Karpas-422 (cell line): ENCODE data around the gene QRICH2. TPM values are rescaled to one million over a fixed set of nuclear protein-coding genes. Genes with fewer than 3 reads are reported as not detected.
A peak's percentile ranks its signal among the peaks of the same experiment; 100 is the strongest.

Experiments used
- DNase-seq: peaks from one replicate; pipeline ENCODE4 v3.0.0-alpha.2; 2015
- H2AFZ ChIP-seq: fragments of 200-600 bp; sonication (generic); 2 replicates; pipeline ENCODE4 v1.6.1; 2014; ENCODE audit warnings: antibody characterized with exemption, low read length, mixed read lengths
- H3K27ac ChIP-seq: fragments of 200-600 bp; sonication (generic); 2 replicates; pipeline ENCODE4 v1.5.1; 2014; ENCODE audit warnings: mild to moderate bottlenecking, low read length, moderate library complexity
- H3K27me3 ChIP-seq: fragments of 200-600 bp; sonication (generic); 2 replicates; pipeline ENCODE4 v1.6.1; 2014; ENCODE audit warnings: low read length, mixed read lengths
- H3K36me3 ChIP-seq: fragments of 200-600 bp; sonication (generic); 2 replicates; pipeline ENCODE4 v1.6.1; 2014; ENCODE audit warnings: low read length, mixed read lengths; ENCODE audit not compliant: insufficient read depth
- H3K4me1 ChIP-seq: fragments of 200-600 bp; sonication (generic); 2 replicates; pipeline ENCODE4 v1.6.1; 2014; ENCODE audit warnings: mild to moderate bottlenecking, low read length, mixed read lengths
- H3K4me2 ChIP-seq: fragments of 200-600 bp; sonication (generic); 2 replicates; pipeline ENCODE4 v1.6.1; 2014; ENCODE audit warnings: low read length, low read depth, mild to moderate bottlenecking; ENCODE audit not compliant: poor library complexity, severe bottlenecking
- H3K4me3 ChIP-seq: fragments of 200-600 bp; sonication (generic); 2 replicates; pipeline ENCODE4 v1.5.1; 2014; ENCODE audit warnings: mild to moderate bottlenecking, antibody characterized with exemption, low read length, mixed read lengths
- H3K79me2 ChIP-seq: fragments of 200-600 bp; sonication (generic); 2 replicates; pipeline ENCODE4 v1.6.1; 2014; ENCODE audit warnings: mild to moderate bottlenecking, low read length, mixed read lengths
- H3K9ac ChIP-seq: fragments of 200-600 bp; sonication (generic); 2 replicates; pipeline ENCODE4 v1.6.0; 2014; ENCODE audit warnings: low read length
- H3K9me2 ChIP-seq: fragments of 200-600 bp; sonication (generic), shearing (Covaris generic); replicated peaks from 2 replicates; pipeline ENCODE4 v1.6.0; 2014; ENCODE audit warnings: mild to moderate bottlenecking, low read length, moderate library complexity; ENCODE audit not compliant: insufficient read depth
- H3K9me3 ChIP-seq: fragments of 300-700, 200-600 bp; sonication (generic); 2 replicates; pipeline ENCODE4 v1.6.1; 2014; ENCODE audit warnings: low read length, mixed read lengths
- H4K20me1 ChIP-seq: fragments of 200-600 bp; sonication (generic); 2 replicates; pipeline ENCODE4 v1.6.1; 2014; ENCODE audit warnings: mild to moderate bottlenecking, antibody characterized with exemption, low read length, low read depth; ENCODE audit not compliant: insufficient read depth
- total RNA-seq: library from RNA; depleted of rRNA; stranded (reverse); fragments of >200 nt; shearing (Covaris generic); gene quantifications from 2 replicates; pipeline ENCODE4 v1.2.3, GENCODE V29; 2014; ENCODE audit warnings: low replicate concordance; rRNA removed

The QRICH2 gene
- 3.1 and 3.7 TPM in 2 replicates for total RNA-seq

GRCh38 chr17:76307966-76308338 lies at the start of gene QRICH2:
TSS of gene QRICH2 (minus strand) at chr17:76308276. CDS start at chr17:76307998, 278 bp downstream.
- Histone ChIP-seq H2AFZ (no peak within 1 kb of the TSS), H3K27ac (no peak within 1 kb of the TSS), H3K9me2 (no peaks in the 10 kb centered on the region), H3K36me3 (no peaks in the 10 kb centered on the region), H3K9ac (no peak within 1 kb of the TSS), H4K20me1 (no peaks in the 10 kb centered on the region), H3K4me1 (no peaks in the 10 kb centered on the region), H3K9me3 (no peaks in the 10 kb centered on the region), H3K4me2 (no peak within 1 kb of the TSS), H3K4me3 (no peak within 1 kb of the TSS), H3K79me2 (no peaks in the 10 kb centered on the region), H3K27me3 (no peaks in the 10 kb centered on the region)
- DNase-seq = no peak

- H3K4me3 ChIP-seq = peak overlapping the region; percentile 55; the same call in 1 of the 2 replicates
- no peak overlapping the region for H3K9ac ChIP-seq
- no peaks in the 10 kb centered on the region; the same call in 1 of the 2 replicates for H4K20me1 ChIP-seq
- no peak overlapping the region for H3K27ac ChIP-seq
- peak; percentile 39 for DNase-seq
- peaks cover 28% of the 10 kb centered on the region for H3K4me1 ChIP-seq
- peaks cover 6% of the 10 kb centered on the region for H3K79me2 ChIP-seq
- peak overlapping the region; percentile 70 for H3K4me2 ChIP-seq
- H2AFZ ChIP-seq = no peak overlapping the region
- H3K27me3 ChIP-seq = no peaks in the 10 kb centered on the region
- no peaks in the 10 kb centered on the region for H3K36me3 ChIP-seq
- H3K9me2 ChIP-seq = no peaks in the 10 kb centered on the region
- no peaks in the 10 kb centered on the region for H3K9me3 ChIP-seq
Measured at GRCh38 chr17:76357597-76358158, 49.6 kb upstream of the QRICH2 start.

DNA sequence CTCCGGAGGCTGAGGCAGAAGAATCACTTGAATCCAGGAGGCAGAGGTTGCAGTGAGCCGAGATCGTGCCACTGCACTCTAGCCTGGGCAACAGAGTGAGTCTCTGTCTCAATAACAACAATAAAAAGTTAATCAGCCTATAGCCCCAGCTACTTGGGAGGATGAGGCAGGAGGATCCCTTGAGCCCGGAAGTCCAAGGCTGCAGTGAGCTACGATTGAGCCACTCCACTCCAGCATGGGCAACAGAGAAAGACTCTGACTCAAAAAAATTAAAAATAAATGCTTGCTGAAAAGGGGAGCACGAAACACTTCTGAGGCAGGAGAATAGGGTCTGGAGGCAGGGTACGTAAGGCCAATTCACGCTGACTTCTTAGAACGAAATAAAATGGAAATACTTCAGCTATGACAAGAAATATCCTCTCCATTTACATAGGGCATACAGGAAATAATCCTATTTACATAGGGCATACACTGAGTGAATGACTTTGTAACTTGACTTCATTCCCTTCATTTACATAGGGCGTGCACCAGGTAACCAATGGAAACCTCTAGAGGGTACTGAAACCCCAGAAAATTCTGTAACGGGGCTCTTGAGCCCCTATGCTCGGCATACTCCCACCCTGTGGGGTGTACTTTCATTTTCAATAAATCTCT lies 48.9 kb upstream of the QRICH2 start:
- H2AFZ ChIP-seq = peak overlapping the region; percentile 91; the same call in 1 of the 2 replicates
- H3K4me1 ChIP-seq = peaks cover 32% of the 10 kb centered on the region
- H3K36me3 ChIP-seq = no peaks in the 10 kb centered on the region
- peak; percentile 74 for DNase-seq
- no peaks in the 10 kb centered on the region for H3K9me2 ChIP-seq
- peak overlapping the region; percentile 41 for H3K27ac ChIP-seq
- H4K20me1 ChIP-seq = no peaks in the 10 kb centered on the region; the same call in 1 of the 2 replicates
- H3K9ac ChIP-seq = peak overlapping the region; percentile 32; the same call in 1 of the 2 replicates
- H3K79me2 ChIP-seq = peaks cover 11% of the 10 kb centered on the region
- no peaks in the 10 kb centered on the region for H3K27me3 ChIP-seq
- no peaks in the 10 kb centered on the region for H3K9me3 ChIP-seq
- peak overlapping the region; percentile 55; the same call in 1 of the 2 replicates for H3K4me3 ChIP-seq
- H3K4me2 ChIP-seq = peak overlapping the region; percentile 70

- H3K9me3 ChIP-seq = no peaks in the 10 kb centered on the region
- H3K79me2 ChIP-seq = peaks cover 29% of the 10 kb centered on the region
- no peak overlapping the region for H3K27ac ChIP-seq
- no peak overlapping the region for H3K9ac ChIP-seq
- no peaks in the 10 kb centered on the region for H3K27me3 ChIP-seq
- H3K9me2 ChIP-seq = no peaks in the 10 kb centered on the region
- no peak overlapping the region for H3K4me3 ChIP-seq
- H2AFZ ChIP-seq = no peak overlapping the region
- peaks cover 34% of the 10 kb centered on the region for H3K4me1 ChIP-seq
- no peaks in the 10 kb centered on the region for H3K36me3 ChIP-seq
- H4K20me1 ChIP-seq = no peaks in the 10 kb centered on the region; the same call in 1 of the 2 replicates
- peak; percentile 40 for DNase-seq
- H3K4me2 ChIP-seq = peak overlapping the region; percentile 97
Measured at GRCh38 chr17:76354747-76355310, 46.8 kb upstream of the QRICH2 start.

DNA sequence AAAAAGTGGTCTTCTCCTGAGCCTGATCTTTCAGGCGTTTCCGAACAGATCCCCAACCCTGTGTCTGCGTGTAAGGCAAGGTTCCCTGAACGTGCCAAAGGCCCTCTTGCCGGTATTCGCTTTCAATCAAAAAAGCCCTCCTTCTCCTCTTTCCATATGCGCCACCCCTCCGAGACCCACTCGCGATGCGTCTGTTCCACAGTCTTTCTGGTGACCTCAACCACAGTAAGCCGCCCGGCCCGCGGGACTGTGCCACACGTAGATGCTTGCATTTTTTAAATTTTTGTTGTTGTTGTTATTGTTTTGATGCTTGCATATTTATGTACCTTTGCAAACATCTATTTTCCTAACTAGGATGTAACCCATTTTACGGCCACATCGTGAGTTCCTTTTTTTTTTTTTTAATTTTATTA lies 46.2 kb upstream of the QRICH2 start:
- Histone ChIP-seq H3K27ac (no peak overlapping the region), H3K79me2 (peaks cover 31% of the 10 kb centered on the region), H3K9me2 (no peaks in the 10 kb centered on the region), H3K36me3 (no peaks in the 10 kb centered on the region), H3K9me3 (no peaks in the 10 kb centered on the region), H3K4me1 (peaks cover 34% of the 10 kb centered on the region), H3K27me3 (no peaks in the 10 kb centered on the region), H3K4me3 (peak overlapping the region; percentile 98), H4K20me1 (no peaks in the 10 kb centered on the region; the same call in 1 of the 2 replicates), H2AFZ (peak overlapping the region; percentile 90), H3K4me2 (peak overlapping the region; percentile 97), H3K9ac (peak overlapping the region; percentile 85)
- DNase-seq = no peak

- peak; percentile 95 for DNase-seq
- H3K4me1 ChIP-seq = peaks cover 34% of the 10 kb centered on the region
- peak within 1 kb of the TSS; percentile 97 for H3K4me2 ChIP-seq
- no peaks in the 10 kb centered on the region for H3K9me2 ChIP-seq
- no peaks in the 10 kb centered on the region for H3K9me3 ChIP-seq
- H3K4me3 ChIP-seq = peak within 1 kb of the TSS; percentile 98
- H3K36me3 ChIP-seq = no peaks in the 10 kb centered on the region
- H4K20me1 ChIP-seq = no peaks in the 10 kb centered on the region; the same call in 1 of the 2 replicates
- peak within 1 kb of the TSS; percentile 55 for H3K27ac ChIP-seq
- H2AFZ ChIP-seq = peak within 1 kb of the TSS; percentile 90
- H3K79me2 ChIP-seq = peaks cover 34% of the 10 kb centered on the region
- H3K9ac ChIP-seq = peak within 1 kb of the TSS; percentile 85
- no peaks in the 10 kb centered on the region for H3K27me3 ChIP-seq
Measured at GRCh38 chr17:76353599-76354316, 45.7 kb upstream of the QRICH2 start, which contains the start of gene PRPSAP1. TSS of gene PRPSAP1 (minus strand) at chr17:76353916. CDS start at chr17:76353703, 213 bp downstream.

DNA sequence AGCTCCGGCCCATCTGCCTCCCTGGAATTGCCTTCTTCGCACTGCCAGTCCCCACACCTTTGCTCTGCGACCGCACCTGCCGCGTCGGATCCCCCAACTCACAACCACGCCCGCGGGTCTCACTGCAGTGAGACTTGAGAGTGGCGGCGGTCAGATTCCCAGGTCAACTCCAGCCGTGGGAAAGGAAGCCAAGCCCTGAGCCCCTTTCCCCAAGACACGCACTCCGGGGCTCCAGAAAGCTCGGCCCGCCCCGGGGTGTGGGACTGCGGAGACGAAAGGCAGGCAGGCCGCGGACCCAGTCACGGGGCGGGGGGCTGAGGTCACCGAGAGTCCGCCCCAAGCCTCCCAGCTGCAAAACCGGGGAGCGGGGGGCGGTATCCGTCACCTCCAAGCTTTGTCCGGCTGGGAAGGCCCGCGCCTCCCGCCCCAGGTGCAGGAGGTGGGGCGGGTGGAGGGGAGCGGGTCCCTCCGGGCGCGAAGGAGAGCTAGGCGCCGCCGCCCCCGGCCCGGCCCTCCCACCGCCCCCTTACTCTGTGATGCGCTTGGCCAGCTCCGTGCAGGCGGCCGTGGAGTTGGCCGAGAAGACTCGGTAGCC lies 45.0 kb upstream of the QRICH2 start:
- peak; percentile 55 for DNase-seq
- no peaks in the 10 kb centered on the region; the same call in 1 of the 2 replicates for H4K20me1 ChIP-seq
- no peaks in the 10 kb centered on the region for H3K9me2 ChIP-seq
- H3K27me3 ChIP-seq = no peaks in the 10 kb centered on the region
- peak overlapping the region; percentile 90 for H2AFZ ChIP-seq
- peak overlapping the region; percentile 97 for H3K4me2 ChIP-seq
- peak overlapping the region; percentile 85 for H3K9ac ChIP-seq
- H3K36me3 ChIP-seq = no peaks in the 10 kb centered on the region
- H3K79me2 ChIP-seq = peaks cover 34% of the 10 kb centered on the region
- peak overlapping the region; percentile 55; the same call in 1 of the 2 replicates for H3K27ac ChIP-seq
- H3K4me1 ChIP-seq = peaks cover 34% of the 10 kb centered on the region
- H3K9me3 ChIP-seq = no peaks in the 10 kb centered on the region
- H3K4me3 ChIP-seq = peak overlapping the region; percentile 98
